HCT116 (cell line): Measurements from ENCODE around the gene MLXIPL. TPM values are rescaled to one million over a fixed set of nuclear protein-coding genes. Genes with fewer than 3 reads are reported as not detected.

Experiments used
- ATAC-seq: fragments of 200-7000 bp; cut with Tn5 transposase; 2 replicates; pipeline ENCODE4 v1.9.1; 2020; ENCODE audit warnings: mild to moderate bottlenecking, moderate library complexity
- BruUV-seq: library from RNA; stranded (reverse); fragments of 400-500 nt; replicated peaks from 2 replicates; lab custom pipeline; 2021; lab: Mats Ljungman, UMichigan
- CTCF ChIA-PET: fragments of 300-600 bp; sonication (Branson Sonifier 250); formaldehyde crosslinking; loops from one replicate; lab custom pipeline; 2021; ENCODE audit warnings: antibody characterized with exemption; lab: Charles Lee
- POLR2A ChIA-PET: fragments of 300-600, 350-600 bp; sonication (Branson Sonifier 250); formaldehyde crosslinking; loops from one replicate; lab custom pipeline; 2021; ENCODE audit warnings: antibody characterized with exemption; lab: Charles Lee
- RAD21 ChIA-PET, 2 experiments: fragments of 300-600 bp; sonication (Branson Sonifier 250); formaldehyde crosslinking; loops; one replicate each; lab custom pipeline; 2023; ENCODE audit warnings: low total read pairs in 2 of 2; ENCODE audit not compliant: uncharacterized antibody in 2 of 2, unreplicated experiment in 2 of 2, low non-redundant PET in 1 of 2; lab: Charles Lee
- DNase-seq: peaks from one replicate; pipeline ENCODE4 v3.0.0-alpha.2; 2010; ENCODE audit warnings: low read depth, low spot score
- H2AFZ ChIP-seq: fragments of 200-600 bp; shearing (Covaris generic), sonication (generic); 2 replicates; pipeline ENCODE4 v1.6.1; 2017; ENCODE audit warnings: low read depth, mixed run types, mixed read lengths, antibody characterized with exemption, low read length; ENCODE audit not compliant: poor library complexity, severe bottlenecking
- H3K27ac ChIP-seq: 2 replicates; pipeline ENCODE4 v1.5.1; 2012; ENCODE audit warnings: low read depth, low read length
- H3K27me3 ChIP-seq: fragments of 200-600 bp; sonication (generic); 2 replicates; pipeline ENCODE4 v1.6.1; 2016; ENCODE audit warnings: mixed run types, low read length, mixed read lengths; ENCODE audit not compliant: insufficient read depth
- H3K36me3 ChIP-seq, 2 experiments: fragments of 200-500 bp in 1 of 2; fragments of 200-600 bp in 1 of 2; sonication (Bioruptor generic) in 1 of 2; sonication (generic) in 1 of 2; 2 replicates each; pipeline versions ENCODE4 v1.5.1 to v1.6.1; 2014 to 2016; ENCODE audit warnings: low read length in 2 of 2, inconsistent platforms in 1 of 2, mixed read lengths in 1 of 2, mixed run types in 1 of 2; ENCODE audit not compliant: insufficient read depth in 2 of 2, control insufficient read depth in 1 of 2
- H3K4me1 ChIP-seq, 2 experiments: fragments of 200-600 bp in 1 of 2; sonication (generic) in 1 of 2; 2 replicates each; pipeline versions ENCODE4 v1.5.1 to v1.6.1; 2012 to 2017; ENCODE audit warnings: low read length in 2 of 2, inconsistent platforms in 1 of 2, mild to moderate bottlenecking in 1 of 2, mixed read lengths in 1 of 2, mixed run types in 1 of 2, moderate library complexity in 1 of 2; ENCODE audit not compliant: insufficient read depth in 2 of 2, control insufficient read depth in 1 of 2
- H3K4me2 ChIP-seq: fragments of 200-600 bp; sonication (generic); 2 replicates; pipeline ENCODE4 v1.6.1; 2017; ENCODE audit warnings: mixed run types, low read length, mixed read lengths
- H3K4me3 ChIP-seq, 2 experiments: fragments of 200-600 bp in 1 of 2; sonication (generic) in 1 of 2; replicated peaks in 1 of 2; 2 replicates each; pipeline ENCODE4 v1.5.1; 2011 to 2016; ENCODE audit warnings: low read length in 2 of 2, control low read depth in 1 of 2, low read depth in 1 of 2, mild to moderate bottlenecking in 1 of 2, mixed read lengths in 1 of 2, mixed run types in 1 of 2
- H3K79me2 ChIP-seq: fragments of 200-600 bp; sonication (generic); 2 replicates; pipeline ENCODE4 v1.6.1; 2017; ENCODE audit warnings: mild to moderate bottlenecking, mixed run types, low read length, moderate library complexity, mixed read lengths; ENCODE audit not compliant: insufficient read depth
- H3K9ac ChIP-seq: fragments of 200-600 bp; sonication (generic); 2 replicates; pipeline ENCODE4 v1.6.1; 2016; ENCODE audit warnings: low read length, mixed read lengths
- H3K9me2 ChIP-seq: fragments of 200-600 bp; sonication (generic), shearing (Covaris generic); 2 replicates; pipeline ENCODE4 v1.6.1; 2017; ENCODE audit warnings: mixed run types, mild to moderate bottlenecking, moderate library complexity; ENCODE audit not compliant: insufficient read depth
- H3K9me3 ChIP-seq, 2 experiments: fragments of 200-500 bp in 1 of 2; fragments of 200-600 bp in 1 of 2; sonication (Bioruptor generic) in 1 of 2; sonication (generic) in 1 of 2; 2 replicates each; pipeline ENCODE4 v1.6.1; 2014 to 2017; ENCODE audit warnings: low read length in 2 of 2, mixed read lengths in 2 of 2, inconsistent platforms in 1 of 2, low read depth in 1 of 2, mild to moderate bottlenecking in 1 of 2, mixed run types in 1 of 2, moderate library complexity in 1 of 2; ENCODE audit not compliant: control insufficient read depth in 1 of 2, insufficient read depth in 1 of 2
- H4K20me1 ChIP-seq: fragments of 200-600 bp; sonication (generic), shearing (Covaris generic); 2 replicates; pipeline ENCODE4 v1.6.1; 2017; ENCODE audit warnings: mixed run types, mild to moderate bottlenecking, moderate library complexity; ENCODE audit not compliant: insufficient read depth
- ATF3 ChIP-seq: IDR thresholded peaks from 2 replicates; pipeline ENCODE4 v1.6.1; 2012
- CBX3 ChIP-seq: IDR thresholded peaks from 2 replicates; pipeline ENCODE4 v1.6.1; 2012; ENCODE audit warnings: low read depth
- EGR1 ChIP-seq: IDR thresholded peaks from 2 replicates; pipeline ENCODE4 v1.6.1; 2012; ENCODE audit warnings: low read depth
- ELF1 ChIP-seq: IDR thresholded peaks from 2 replicates; pipeline ENCODE4 v1.6.1; 2012; ENCODE audit warnings: low read depth, borderline replicate concordance
- EZH2phosphoT487 ChIP-seq: fragments of 200-600 bp; IDR thresholded peaks from 2 replicates; pipeline ENCODE4 v1.6.1; 2018; ENCODE audit warnings: antibody characterized with exemption, borderline replicate concordance
- JUND ChIP-seq: IDR thresholded peaks from 2 replicates; pipeline ENCODE4 v1.6.1; 2012
- MAX ChIP-seq: IDR thresholded peaks from 2 replicates; pipeline ENCODE4 v1.6.1; 2012
- POLR2A ChIP-seq: IDR thresholded peaks from 2 replicates; pipeline ENCODE4 v1.7.0; 2011; ENCODE audit warnings: borderline replicate concordance; ENCODE audit not compliant: insufficient read depth, insufficient read length; ENCODE audit errors: extremely low read depth
- POLR2AphosphoS5 ChIP-seq: IDR thresholded peaks from 2 replicates; pipeline ENCODE4 v1.6.1; 2011; ENCODE audit warnings: mild to moderate bottlenecking, low read depth, low read length, moderate library complexity
- SP1 ChIP-seq: IDR thresholded peaks from 2 replicates; pipeline ENCODE4 v1.6.1; 2012; ENCODE audit warnings: low read depth
- TCF7L2 ChIP-seq: IDR thresholded peaks from 2 replicates; pipeline ENCODE4 v1.7.0; 2011; ENCODE audit warnings: borderline replicate concordance, inconsistent platforms; ENCODE audit not compliant: insufficient read depth, insufficient read length; ENCODE audit errors: extremely low read depth
- YY1 ChIP-seq: IDR thresholded peaks from 2 replicates; pipeline ENCODE4 v1.6.1; 2011; ENCODE audit warnings: low read length, low read depth, moderate library complexity, mild to moderate bottlenecking; ENCODE audit not compliant: insufficient replicate concordance; ENCODE audit errors: extremely low read depth
- ZBTB33 ChIP-seq: IDR thresholded peaks from 2 replicates; pipeline ENCODE4 v1.6.1; 2011; ENCODE audit warnings: mild to moderate bottlenecking, low read length, moderate library complexity; ENCODE audit not compliant: insufficient replicate concordance; ENCODE audit errors: extremely low read depth
- ZFX ChIP-seq: fragments of 450-650 bp; IDR thresholded peaks from 2 replicates; pipeline ENCODE4 v1.6.1; 2017
- intact Hi-C: fragments of 100-400 bp; cut with micrococcal nuclease; formaldehyde crosslinking; loops from 2 replicates; pipeline ENCODE4 v1.10.0; 2022
- total RNA-seq: library from RNA; stranded (reverse); gene quantifications from one replicate; pipeline ENCODE4 v1.2.1, GENCODE V29; 2021; ENCODE audit not compliant: unreplicated experiment
- TF ChIP-seq, protein P1 (sequence below): IDR thresholded peaks from 2 replicates; pipeline ENCODE4 v1.6.1; 2012; ENCODE audit warnings: low read depth
- TF ChIP-seq, protein P2 (sequence below), 3 experiments: fragments of 200-600 bp in 1 of 3; sonication (generic) in 1 of 3; IDR thresholded peaks in 2 of 3; conservative IDR thresholded peaks in 1 of 3; 2 replicates each; pipeline ENCODE4 v1.5.1; 2012 to 2017; ENCODE audit warnings: low read depth in 2 of 3, low read length in 2 of 3, antibody characterized with exemption in 1 of 3, borderline replicate concordance in 1 of 3, control low read depth in 1 of 3, mild to moderate bottlenecking in 1 of 3, mixed read lengths in 1 of 3, mixed run types in 1 of 3, moderate library complexity in 1 of 3; ENCODE audit not compliant: insufficient read depth in 1 of 3

The MLXIPL gene
- total RNA-seq, 1 experiment from 2014 or later = 79.4 TPM

DNA sequence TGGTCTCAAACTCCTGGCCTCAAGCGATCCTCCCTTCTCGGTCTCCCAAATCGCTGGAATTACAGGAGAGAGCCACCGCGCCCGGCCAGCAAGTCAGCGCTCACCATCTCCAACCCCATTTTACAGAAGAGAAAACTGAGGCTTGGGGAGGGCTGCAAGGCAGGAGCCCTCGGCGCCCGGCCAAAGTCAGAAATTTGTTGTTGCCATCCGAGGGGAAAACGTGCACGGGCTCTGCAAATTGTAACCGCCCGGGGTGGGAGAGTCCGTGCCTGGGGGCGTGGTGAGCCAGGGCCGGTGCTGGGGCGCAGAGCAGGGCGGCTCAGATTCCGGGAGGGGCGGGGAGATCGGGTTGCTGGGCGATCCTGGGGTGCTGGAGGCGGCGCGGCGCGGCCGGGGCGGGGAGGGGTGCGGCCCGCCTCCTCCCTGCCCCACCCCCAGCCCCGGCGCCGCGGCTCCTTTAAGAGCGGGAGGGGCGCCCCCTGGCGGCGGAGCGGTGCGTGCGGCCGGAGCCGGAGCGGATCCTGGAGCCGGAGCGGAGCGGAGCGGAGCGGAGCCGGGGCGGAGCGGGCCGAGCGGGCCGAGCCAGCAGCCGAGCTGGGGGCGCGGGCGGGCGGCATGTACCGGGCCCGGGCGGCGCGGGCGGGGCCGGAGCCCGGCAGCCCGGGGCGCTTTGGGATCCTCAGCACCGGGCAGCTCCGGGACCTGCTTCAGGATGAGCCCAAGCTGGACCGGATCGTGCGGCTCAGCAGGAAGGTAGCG is 43.2 kb upstream of the MLXIPL start, which contains the start of gene VPS37D:
Gene VPS37D, plus strand, starts transcription at position 488 of the 759 bp plus-strand sequence. Its CDS starts 128 bp downstream, at position 616.
- intact Hi-C loops = loop anchor here (2.0 to 10.0 kb wide), 2 partner anchors 43 to 57 kb away; partner anchors contain the start of gene MLXIPL
- ChIA-PET CTCF (interaction anchor here (1.2 to 2.2 kb wide), 3 partner anchors 15 to 61 kb away, joined by 3 to 8 read pairs (median 3); no protein-coding TSS in a partner anchor), POLR2A (interaction anchor here (1.9 kb wide), 1 partner anchor 43 kb away, joined by 4 read pairs; the partner anchor contains the start of gene MLXIPL), RAD21 (interaction anchor here in 1 of 2 experiments (0.6 to 1.0 kb wide), 2 partner anchors 58 to 61 kb away, joined by 3 read pairs; no protein-coding TSS in a partner anchor)
- no peaks in the 10 kb centered on the region for H3K9me2 ChIP-seq
- peak within 1 kb of the TSS; percentile 89 for H2AFZ ChIP-seq
- BruUV-seq = no TSS peak
- ATAC-seq = peak; percentile 85
- peak; percentile 67 for DNase-seq
- no peaks in the 10 kb centered on the region for H4K20me1 ChIP-seq
- peaks cover 33 to 46% of the 10 kb centered on the region in 2 experiments for H3K4me1 ChIP-seq
- peak within 1 kb of the TSS; percentile 66; the same call in 1 of the 2 replicates for H3K27ac ChIP-seq
- peak within 1 kb of the TSS; percentile 95 for H3K4me2 ChIP-seq
- H3K9me3 ChIP-seq = peaks cover 0 to 6% of the 10 kb centered on the region in 2 experiments; a peak in 1 of 4 replicates
- H3K4me3 ChIP-seq = peak within 1 kb of the TSS; percentile 68 to 69
- peaks cover 0 to 5% of the 10 kb centered on the region in 2 experiments; a peak in 1 of 4 replicates for H3K36me3 ChIP-seq
- no peaks in the 10 kb centered on the region for H3K27me3 ChIP-seq
- H3K79me2 ChIP-seq = no peaks in the 10 kb centered on the region
- H3K9ac ChIP-seq = peak within 1 kb of the TSS; percentile 72
- peak; percentile 59 for TF ChIP-seq SP1
- no peak for TF ChIP-seq JUND
- TF ChIP-seq POLR2AphosphoS5 = peak; percentile 72
- TF ChIP-seq ELF1 = no peak
- TF ChIP-seq CBX3 = peak; percentile 63; the same call in 1 of the 2 replicates
- no peak; the same call in 1 of the 2 replicates for TF ChIP-seq ZFX
- peak; percentile 71 for TF ChIP-seq MAX
- TF ChIP-seq EZH2phosphoT487 = no peak
- no peak for TF ChIP-seq POLR2A
- TF ChIP-seq, protein P1, sequence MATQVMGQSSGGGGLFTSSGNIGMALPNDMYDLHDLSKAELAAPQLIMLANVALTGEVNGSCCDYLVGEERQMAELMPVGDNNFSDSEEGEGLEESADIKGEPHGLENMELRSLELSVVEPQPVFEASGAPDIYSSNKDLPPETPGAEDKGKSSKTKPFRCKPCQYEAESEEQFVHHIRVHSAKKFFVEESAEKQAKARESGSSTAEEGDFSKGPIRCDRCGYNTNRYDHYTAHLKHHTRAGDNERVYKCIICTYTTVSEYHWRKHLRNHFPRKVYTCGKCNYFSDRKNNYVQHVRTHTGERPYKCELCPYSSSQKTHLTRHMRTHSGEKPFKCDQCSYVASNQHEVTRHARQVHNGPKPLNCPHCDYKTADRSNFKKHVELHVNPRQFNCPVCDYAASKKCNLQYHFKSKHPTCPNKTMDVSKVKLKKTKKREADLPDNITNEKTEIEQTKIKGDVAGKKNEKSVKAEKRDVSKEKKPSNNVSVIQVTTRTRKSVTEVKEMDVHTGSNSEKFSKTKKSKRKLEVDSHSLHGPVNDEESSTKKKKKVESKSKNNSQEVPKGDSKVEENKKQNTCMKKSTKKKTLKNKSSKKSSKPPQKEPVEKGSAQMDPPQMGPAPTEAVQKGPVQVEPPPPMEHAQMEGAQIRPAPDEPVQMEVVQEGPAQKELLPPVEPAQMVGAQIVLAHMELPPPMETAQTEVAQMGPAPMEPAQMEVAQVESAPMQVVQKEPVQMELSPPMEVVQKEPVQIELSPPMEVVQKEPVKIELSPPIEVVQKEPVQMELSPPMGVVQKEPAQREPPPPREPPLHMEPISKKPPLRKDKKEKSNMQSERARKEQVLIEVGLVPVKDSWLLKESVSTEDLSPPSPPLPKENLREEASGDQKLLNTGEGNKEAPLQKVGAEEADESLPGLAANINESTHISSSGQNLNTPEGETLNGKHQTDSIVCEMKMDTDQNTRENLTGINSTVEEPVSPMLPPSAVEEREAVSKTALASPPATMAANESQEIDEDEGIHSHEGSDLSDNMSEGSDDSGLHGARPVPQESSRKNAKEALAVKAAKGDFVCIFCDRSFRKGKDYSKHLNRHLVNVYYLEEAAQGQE = no peak
- TF ChIP-seq EGR1 = no peak
- TF ChIP-seq YY1 = peak; percentile 70
- TF ChIP-seq, protein P2, sequence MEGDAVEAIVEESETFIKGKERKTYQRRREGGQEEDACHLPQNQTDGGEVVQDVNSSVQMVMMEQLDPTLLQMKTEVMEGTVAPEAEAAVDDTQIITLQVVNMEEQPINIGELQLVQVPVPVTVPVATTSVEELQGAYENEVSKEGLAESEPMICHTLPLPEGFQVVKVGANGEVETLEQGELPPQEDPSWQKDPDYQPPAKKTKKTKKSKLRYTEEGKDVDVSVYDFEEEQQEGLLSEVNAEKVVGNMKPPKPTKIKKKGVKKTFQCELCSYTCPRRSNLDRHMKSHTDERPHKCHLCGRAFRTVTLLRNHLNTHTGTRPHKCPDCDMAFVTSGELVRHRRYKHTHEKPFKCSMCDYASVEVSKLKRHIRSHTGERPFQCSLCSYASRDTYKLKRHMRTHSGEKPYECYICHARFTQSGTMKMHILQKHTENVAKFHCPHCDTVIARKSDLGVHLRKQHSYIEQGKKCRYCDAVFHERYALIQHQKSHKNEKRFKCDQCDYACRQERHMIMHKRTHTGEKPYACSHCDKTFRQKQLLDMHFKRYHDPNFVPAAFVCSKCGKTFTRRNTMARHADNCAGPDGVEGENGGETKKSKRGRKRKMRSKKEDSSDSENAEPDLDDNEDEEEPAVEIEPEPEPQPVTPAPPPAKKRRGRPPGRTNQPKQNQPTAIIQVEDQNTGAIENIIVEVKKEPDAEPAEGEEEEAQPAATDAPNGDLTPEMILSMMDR (IDR thresholded peaks at IDR 0.05 in 2 of 3, conservative IDR thresholded peaks at IDR 0.05 in 1 of 3; ENCODE audit: borderline replicate concordance in 1 of 3, insufficient read depth in 1 of 3, low read depth in 2 of 3, low read length in 2 of 3) = peak; percentile 57 to 68 (median 61); a peak in 5 of 6 replicates
- no peak for TF ChIP-seq ATF3
- peak; percentile 40 for TF ChIP-seq TCF7L2
- TF ChIP-seq ZBTB33 = no peak
